OCI-LY3 (cell line): ENCODE data around the gene MC2R.

Source experiments
- H2AFZ ChIP-seq: fragments of 200-600, 300-600 bp; shearing (Covaris generic); 2 replicates; pipeline ENCODE4 v1.6.0; 2014; ENCODE audit warnings: antibody characterized with exemption, low read depth, low read length
- H3K27ac ChIP-seq: fragments of 200-600, 300-600 bp; sonication (generic); 2 replicates; pipeline ENCODE4 v1.5.1; 2014; ENCODE audit warnings: mild to moderate bottlenecking, low read length, moderate library complexity, mixed read lengths
- H3K27me3 ChIP-seq: fragments of 200-600, 300-600 bp; sonication (generic); 2 replicates; pipeline ENCODE4 v1.6.1; 2014; ENCODE audit warnings: low read depth, low read length, mixed read lengths
- H3K36me3 ChIP-seq: fragments of 200-600, 300-600 bp; sonication (generic); replicated peaks from 2 replicates; pipeline ENCODE3; 2014; ENCODE audit warnings: low read depth, low read length, mixed read lengths
- H3K4me1 ChIP-seq: fragments of 300-600, 200-600 bp; sonication (generic); 2 replicates; pipeline ENCODE4 v1.6.1; 2014; ENCODE audit warnings: low read length, mixed read lengths
- H3K4me2 ChIP-seq: fragments of 200-600, 300-600 bp; sonication (generic); 2 replicates; pipeline ENCODE4 v1.6.1; 2014; ENCODE audit warnings: low read length, mixed read lengths
- H3K4me3 ChIP-seq: fragments of 300-600, 200-600 bp; sonication (generic); 2 replicates; pipeline ENCODE4 v1.5.1; 2014; ENCODE audit warnings: antibody characterized with exemption, mild to moderate bottlenecking, low read length, moderate library complexity
- H3K79me2 ChIP-seq: fragments of 300-600, 200-600 bp; shearing (Covaris generic); 2 replicates; pipeline ENCODE4 v1.6.1; 2014; ENCODE audit warnings: mild to moderate bottlenecking, low read length, mixed read lengths
- H3K9ac ChIP-seq: fragments of 300-600, 200-600 bp; shearing (Covaris generic); 2 replicates; pipeline ENCODE4 v1.6.0; 2014; ENCODE audit warnings: mild to moderate bottlenecking, low read length, moderate library complexity
- H3K9me3 ChIP-seq: fragments of 200-600, 300-600 bp; shearing (Covaris generic); 2 replicates; pipeline ENCODE4 v1.6.1; 2014; ENCODE audit warnings: low read length, mixed read lengths; ENCODE audit not compliant: insufficient read depth
- H4K20me1 ChIP-seq: fragments of 200-600, 300-600 bp; sonication (generic); 2 replicates; pipeline ENCODE4 v1.6.1; 2016; ENCODE audit warnings: low read length, mixed read lengths; ENCODE audit not compliant: insufficient read depth
- CTCF ChIP-seq: fragments of 200-600, 300-600 bp; sonication (generic); IDR thresholded peaks from 2 replicates; pipeline ENCODE4 v1.5.1; 2014; ENCODE audit warnings: antibody characterized with exemption, low read length, low read depth
- EZH2phosphoT487 ChIP-seq: fragments of 200-600 bp; shearing (Covaris generic); IDR thresholded peaks from 2 replicates; pipeline ENCODE4 v1.6.1; 2018; ENCODE audit warnings: antibody characterized with exemption, mixed run types, low read depth

MC2R gene

DNA sequence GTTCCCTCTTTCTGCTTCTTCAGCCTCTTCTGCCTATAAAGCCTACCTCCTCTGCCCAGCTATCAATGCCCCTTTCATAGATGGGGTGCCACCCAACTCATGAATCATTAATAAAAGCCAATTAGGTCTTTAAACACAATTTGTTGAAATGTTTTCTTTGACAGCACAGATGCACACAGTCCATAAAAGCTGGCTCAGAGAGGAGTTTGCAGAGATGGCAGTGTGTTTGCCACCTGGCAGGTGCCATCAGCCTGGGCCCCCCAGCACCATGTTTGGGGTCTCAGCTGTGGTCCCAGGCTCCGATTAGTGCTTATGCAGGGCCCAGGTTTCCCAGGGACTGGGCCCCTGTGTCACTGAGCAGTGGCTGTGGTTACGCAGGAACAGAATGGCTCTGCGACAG, 7.9 kb upstream of the MC2R start:
- Histone ChIP-seq H3K9ac (peak overlapping the region; percentile 29; the same call in 1 of the 2 replicates), H2AFZ (no peak overlapping the region), H3K9me3 (no peaks in the 10 kb centered on the region), H3K4me3 (peak overlapping the region; percentile 37), H3K27me3 (no peaks in the 10 kb centered on the region), H4K20me1 (no peaks in the 10 kb centered on the region), H3K27ac (peak overlapping the region; percentile 72), H3K36me3 (no peaks in the 10 kb centered on the region), H3K4me1 (peaks cover 55% of the 10 kb centered on the region), H3K79me2 (no peaks in the 10 kb centered on the region), H3K4me2 (peak overlapping the region; percentile 59)
- no peak for TF ChIP-seq CTCF

DNA sequence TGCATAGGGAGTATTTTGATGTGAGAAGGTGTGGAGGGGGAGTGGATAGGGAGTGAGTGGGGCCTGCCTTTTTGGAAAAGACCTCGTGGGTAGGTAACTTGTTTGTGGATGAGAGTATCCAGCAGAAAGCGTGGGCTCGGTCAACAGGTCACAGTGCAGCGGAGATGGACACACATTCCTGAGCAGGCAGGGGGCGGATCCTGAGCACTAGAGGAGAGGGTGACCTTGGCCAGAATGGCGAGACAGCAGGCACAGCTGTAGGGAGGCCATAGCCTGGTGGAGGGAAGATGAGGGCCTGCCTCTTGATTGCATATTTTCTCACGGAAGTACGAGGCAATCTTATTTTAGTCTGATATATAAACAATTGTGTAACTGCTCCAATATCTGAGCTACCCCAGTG, 3.6 kb upstream of the MC2R start:
- Histone ChIP-seq H3K4me2 (no peak overlapping the region), H3K4me3 (no peak overlapping the region), H4K20me1 (no peaks in the 10 kb centered on the region), H3K27me3 (no peaks in the 10 kb centered on the region), H3K79me2 (no peaks in the 10 kb centered on the region), H3K27ac (no peak overlapping the region), H3K36me3 (no peaks in the 10 kb centered on the region), H3K4me1 (peaks cover 25% of the 10 kb centered on the region), H3K9ac (no peak overlapping the region), H2AFZ (no peak overlapping the region), H3K9me3 (no peaks in the 10 kb centered on the region)
- TF ChIP-seq CTCF (no peak), EZH2phosphoT487 (no peak)

GRCh38 chr18:13917401-13917800, 2.1 kb upstream of the MC2R start:
- Histone ChIP-seq H3K9ac (no peak overlapping the region), H3K4me2 (no peak overlapping the region), H3K4me3 (no peak overlapping the region), H3K4me1 (peaks cover 10% of the 10 kb centered on the region), H3K36me3 (no peaks in the 10 kb centered on the region), H3K27me3 (no peaks in the 10 kb centered on the region), H3K9me3 (no peaks in the 10 kb centered on the region), H3K27ac (no peak overlapping the region), H4K20me1 (no peaks in the 10 kb centered on the region), H3K79me2 (no peaks in the 10 kb centered on the region), H2AFZ (no peak overlapping the region)
- TF ChIP-seq EZH2phosphoT487 = no peak
- TF ChIP-seq CTCF = no peak

DNA sequence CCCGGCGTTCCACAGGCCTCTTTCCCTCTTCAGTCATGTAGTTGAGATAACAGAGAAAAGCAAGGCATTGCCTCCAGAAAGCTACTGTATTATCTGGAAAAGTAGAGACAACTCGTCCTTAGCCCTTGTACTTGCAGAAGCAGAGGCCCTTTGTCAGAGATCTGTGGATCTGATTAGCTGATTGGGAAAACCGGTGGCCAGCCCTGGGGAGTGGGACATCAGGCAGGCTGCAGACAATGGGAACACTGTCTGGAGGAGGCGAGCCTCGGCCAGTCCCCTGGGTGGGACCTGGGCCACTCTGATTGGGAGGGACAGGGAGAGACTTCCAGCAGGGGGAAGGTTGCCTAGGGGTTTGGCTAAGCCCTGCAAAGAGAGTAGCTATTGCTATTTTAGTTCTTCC, 1.2 kb upstream of the MC2R start:
- H3K4me1 ChIP-seq = peaks cover 2% of the 10 kb centered on the region
- H2AFZ ChIP-seq = no peak overlapping the region
- H3K27ac ChIP-seq = no peak overlapping the region
- H3K27me3 ChIP-seq = no peaks in the 10 kb centered on the region
- H3K4me2 ChIP-seq = no peak overlapping the region
- H3K36me3 ChIP-seq = no peaks in the 10 kb centered on the region
- TF ChIP-seq CTCF = no peak
- no peak for TF ChIP-seq EZH2phosphoT487
- no peaks in the 10 kb centered on the region for H4K20me1 ChIP-seq
- H3K9me3 ChIP-seq = no peaks in the 10 kb centered on the region
- H3K9ac ChIP-seq = no peak overlapping the region
- H3K4me3 ChIP-seq = no peak overlapping the region
- H3K79me2 ChIP-seq = no peaks in the 10 kb centered on the region
